Nephron (organoid): ENCODE results near the gene FAM89B.

Experiments
- H3K27ac Mint-ChIP-seq, 3 experiments: 2 replicates each; pipeline ENCODE4 v1.8.0; 2020; ENCODE audit warnings: mixed read lengths in 3 of 3, mild to moderate bottlenecking in 2 of 3, moderate library complexity in 1 of 3
- H3K27me3 Mint-ChIP-seq: 2 replicates; pipeline ENCODE4 v1.8.0; 2021; ENCODE audit warnings: low read depth, mild to moderate bottlenecking, moderate library complexity, mixed read lengths
- H3K36me3 Mint-ChIP-seq: 2 replicates; pipeline ENCODE4 v1.8.0; 2020; ENCODE audit warnings: low read depth, mixed read lengths
- H3K4me1 Mint-ChIP-seq: 2 replicates; pipeline ENCODE4 v1.8.0; 2020; ENCODE audit warnings: mixed read lengths
- H3K4me3 Mint-ChIP-seq, 3 experiments: 2 replicates each; pipeline ENCODE4 v1.8.0; 2020; ENCODE audit warnings: mild to moderate bottlenecking in 3 of 3, mixed read lengths in 3 of 3, moderate library complexity in 2 of 3
- H3K9me3 Mint-ChIP-seq: 2 replicates; pipeline ENCODE4 v1.8.0; 2020; ENCODE audit warnings: mixed read lengths
- CTCF ChIP-seq, 3 experiments: fragments of 200-600 bp; sonication (generic); IDR thresholded peaks; one replicate each; pipeline ENCODE4 v1.5.0; 2021; ENCODE audit warnings: antibody characterized with exemption in 3 of 3; ENCODE audit not compliant: unreplicated experiment in 3 of 3

Gene FAM89B

GRCh38 chr11:65612691-65613090, 40.4 kb downstream of the FAM89B start:
- peak overlapping the region; percentile 85 to 90 (median 86) for H3K4me3 Mint-ChIP-seq
- peaks cover 41% of the 10 kb centered on the region for H3K4me1 Mint-ChIP-seq
- no peaks in the 10 kb centered on the region for H3K9me3 Mint-ChIP-seq
- no peaks in the 10 kb centered on the region for H3K27me3 Mint-ChIP-seq
- peak overlapping the region; percentile 49 to 87 (median 59) for H3K27ac Mint-ChIP-seq
- no peak for TF ChIP-seq CTCF (IDR thresholded peaks at IDR 0.05; ENCODE audit: unreplicated experiment in 3 of 3)
- peaks cover 28% of the 10 kb centered on the region for H3K36me3 Mint-ChIP-seq

GRCh38 chr11:65613091-65613928, 41.0 kb downstream of the FAM89B start:
- H3K36me3 Mint-ChIP-seq, result peaks cover 25% of the 10 kb centered on the region
- H3K4me1 Mint-ChIP-seq, result peaks cover 41% of the 10 kb centered on the region
- peak overlapping the region; percentile 85 to 90 (median 86) for H3K4me3 Mint-ChIP-seq
- no peak overlapping the region for H3K27ac Mint-ChIP-seq
- no peaks in the 10 kb centered on the region for H3K9me3 Mint-ChIP-seq
- no peaks in the 10 kb centered on the region for H3K27me3 Mint-ChIP-seq
- no peak for TF ChIP-seq CTCF (IDR thresholded peaks at IDR 0.05; ENCODE audit: unreplicated experiment in 3 of 3)

- peak within 1 kb of the TSS; percentile 81 to 96 (median 89) for H3K27ac Mint-ChIP-seq
- no peak for TF ChIP-seq CTCF (IDR thresholded peaks at IDR 0.05; ENCODE audit: unreplicated experiment in 3 of 3)
- H3K4me1 Mint-ChIP-seq, result peaks cover 28% of the 10 kb centered on the region
- H3K4me3 Mint-ChIP-seq, result peak within 1 kb of the TSS; percentile 90 to 97 (median 95)
- H3K27me3 Mint-ChIP-seq, result no peaks in the 10 kb centered on the region
- H3K36me3 Mint-ChIP-seq, result peaks cover 19% of the 10 kb centered on the region
- no peaks in the 10 kb centered on the region for H3K9me3 Mint-ChIP-seq
Observed at GRCh38 chr11:65615229-65615949, 43.1 kb downstream of the FAM89B start, which contains the start of gene PCNX3. Gene PCNX3, plus strand, starts transcription at chr11:65615776. Its CDS starts 536 bp downstream, at chr11:65616312.

GRCh38 chr11:65615950-65616574, 43.7 kb downstream of the FAM89B start:
- H3K27me3 Mint-ChIP-seq, result no peaks in the 10 kb centered on the region
- H3K4me1 Mint-ChIP-seq, result peaks cover 22% of the 10 kb centered on the region
- H3K27ac Mint-ChIP-seq, result peak overlapping the region; percentile 72 to 96 (median 89)
- peak overlapping the region; percentile 90 to 97 (median 95) for H3K4me3 Mint-ChIP-seq
- H3K9me3 Mint-ChIP-seq, result no peaks in the 10 kb centered on the region
- no peak for TF ChIP-seq CTCF (IDR thresholded peaks at IDR 0.05; ENCODE audit: unreplicated experiment in 3 of 3)
- H3K36me3 Mint-ChIP-seq, result peaks cover 18% of the 10 kb centered on the region

GRCh38 chr11:65616575-65617001, 44.2 kb downstream of the FAM89B start:
- no peak for TF ChIP-seq CTCF (IDR thresholded peaks at IDR 0.05; ENCODE audit: unreplicated experiment in 3 of 3)
- Mint-ChIP-seq H3K27me3 (no peaks in the 10 kb centered on the region), H3K27ac (peak overlapping the region; percentile 72 to 89 (median 85)), H3K4me1 (peaks cover 22% of the 10 kb centered on the region), H3K36me3 (peaks cover 18% of the 10 kb centered on the region), H3K4me3 (peak overlapping the region; percentile 90 to 97 (median 95)), H3K9me3 (no peaks in the 10 kb centered on the region)
